Thyroid gland (tissue), 4 donors: Measurements from ENCODE around the gene SOX13.

Experiments used
- CTCF ChIP-seq, 6 experiments: fragments of 200-600 bp in 3 of 6; fragments of 450-650 bp in 3 of 6; sonication (generic) in 3 of 6; IDR thresholded peaks; one replicate each; pipeline ENCODE4 v1.5.1; 2016 to 2019; ENCODE audit warnings: antibody characterized with exemption in 6 of 6, mild to moderate bottlenecking in 2 of 6, inconsistent platforms in 1 of 6, moderate library complexity in 1 of 6
- POLR2A ChIP-seq, 2 donors: fragments of 450-650 bp; IDR thresholded peaks; one replicate each; pipeline ENCODE4 v1.6.1; 2017; ENCODE audit warnings: antibody characterized with exemption in 2 of 2, mild to moderate bottlenecking in 2 of 2, moderate library complexity in 1 of 2

- no peak for TF ChIP-seq CTCF (IDR thresholded peaks at IDR 0.05)
- no peak for TF ChIP-seq POLR2A (IDR thresholded peaks at IDR 0.05)
These were observed 66.2 kb downstream of the SOX13 start for GRCh38 chr1:204139088-204139487.
